CD4-positive, alpha-beta T cell treated with Interleukin-6 at 100 ng/mL for 8 hours (primary cell): ENCODE data around the gene G6PD.
"Not testable (repeated sequence)": the region's sequence is repeated elsewhere in the genome, so short reads cannot be mapped to it uniquely, and the experiment has no call there.

Experiments used
- DNase-seq: peaks from one replicate; pipeline ENCODE4 v3.0.0-alpha.2; 2020; ENCODE audit warnings: mixed read lengths, low spot score

Gene G6PD

DNA sequence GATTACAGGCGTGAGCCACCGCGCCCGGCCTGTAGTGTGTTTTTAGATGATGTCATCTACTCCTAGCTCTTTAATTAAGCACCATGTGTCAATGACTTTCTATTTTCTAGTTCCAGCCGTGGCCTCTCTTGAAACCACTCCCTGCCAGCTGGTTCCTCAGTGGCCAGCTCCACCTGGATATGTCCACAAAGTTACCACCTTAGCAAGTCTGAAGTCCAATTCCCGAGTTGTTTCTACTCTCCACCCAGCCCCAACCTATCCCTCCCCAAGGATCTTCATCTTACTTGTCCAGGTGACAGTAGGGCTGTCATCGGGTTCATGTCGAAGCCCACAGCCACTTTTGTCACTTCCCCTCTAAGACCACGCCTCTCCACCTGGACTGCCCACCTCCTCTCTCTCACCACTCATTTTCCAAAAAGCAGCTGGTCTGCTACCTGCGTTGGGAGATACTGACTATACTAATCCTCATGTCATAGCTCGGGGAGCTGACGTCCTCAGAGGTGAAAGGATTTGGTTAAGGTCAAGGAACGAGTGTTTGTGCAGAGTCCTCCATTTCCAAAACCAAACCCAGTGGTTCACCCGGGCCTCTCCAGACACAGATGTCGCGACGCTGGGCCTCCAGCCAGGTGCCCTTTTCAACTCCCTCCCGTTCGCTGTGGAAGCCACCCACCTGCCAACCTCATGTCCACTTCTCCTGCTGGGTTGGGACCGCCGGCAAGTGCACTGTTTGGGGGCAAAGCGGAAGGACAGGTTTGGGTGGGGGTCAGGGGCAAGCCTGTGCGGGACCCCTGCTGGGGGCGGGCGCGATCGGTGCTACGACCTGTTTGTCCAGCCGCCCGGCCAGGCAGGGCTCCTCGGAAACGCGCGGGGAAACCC, 31.3 kb downstream of the G6PD start:
- no peak for DNase-seq

DNA sequence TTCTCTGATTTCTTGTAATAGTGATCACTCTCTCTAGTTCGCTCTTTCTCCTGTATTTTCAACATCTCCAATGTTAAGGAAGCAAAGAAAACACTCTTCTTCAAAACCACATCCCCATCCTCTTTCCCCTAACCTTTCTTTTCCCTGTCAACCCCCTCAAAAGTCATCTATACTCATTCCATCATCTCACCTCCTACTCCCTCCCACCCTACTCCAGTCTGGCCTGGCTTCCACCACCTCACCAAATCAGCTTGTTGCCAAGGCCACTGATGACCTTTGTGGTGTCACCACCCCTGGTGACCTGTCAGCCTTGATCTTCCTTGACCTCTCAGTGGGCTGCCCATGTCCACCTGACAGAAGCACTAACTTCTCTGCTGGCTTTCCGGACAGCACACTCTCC, 32.9 kb downstream of the G6PD start:
- DNase-seq = no peak

DNA sequence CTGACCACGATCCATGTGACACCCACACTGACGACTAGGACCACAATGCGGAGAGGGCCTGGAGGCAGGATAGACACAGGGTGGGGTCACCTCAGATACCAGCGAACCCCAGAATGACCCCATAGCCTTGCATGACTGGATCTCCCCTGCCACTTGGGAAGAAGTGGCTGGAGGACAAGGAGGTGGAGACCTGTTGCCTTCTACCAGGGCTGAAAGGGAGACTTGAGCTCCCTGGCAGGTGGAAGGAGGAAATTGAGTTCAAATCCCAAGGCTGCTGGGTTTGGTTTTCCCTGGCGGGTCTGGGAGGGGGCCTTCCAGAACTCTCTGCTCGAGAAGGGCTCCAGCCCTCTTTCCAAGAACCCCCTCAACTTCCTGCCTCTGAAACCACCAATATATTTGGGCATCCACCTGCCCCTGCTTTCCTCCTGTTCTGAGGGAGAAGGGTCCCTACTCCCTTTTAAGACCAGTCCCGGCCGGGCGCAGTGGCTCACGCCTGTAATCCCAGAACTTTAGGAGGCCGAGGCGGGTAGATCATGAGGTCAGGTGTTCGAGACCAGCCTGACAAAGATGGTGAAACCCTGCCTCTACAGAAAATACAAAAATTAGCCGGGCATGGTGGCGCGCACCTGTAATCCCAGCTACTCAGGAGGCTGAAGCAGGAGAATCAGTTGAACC, 33.6 kb downstream of the G6PD start:
- no peak for DNase-seq

GRCh38 chrX:154511761-154512160, 34.9 kb downstream of the G6PD start:
- DNase-seq = no peak

DNA sequence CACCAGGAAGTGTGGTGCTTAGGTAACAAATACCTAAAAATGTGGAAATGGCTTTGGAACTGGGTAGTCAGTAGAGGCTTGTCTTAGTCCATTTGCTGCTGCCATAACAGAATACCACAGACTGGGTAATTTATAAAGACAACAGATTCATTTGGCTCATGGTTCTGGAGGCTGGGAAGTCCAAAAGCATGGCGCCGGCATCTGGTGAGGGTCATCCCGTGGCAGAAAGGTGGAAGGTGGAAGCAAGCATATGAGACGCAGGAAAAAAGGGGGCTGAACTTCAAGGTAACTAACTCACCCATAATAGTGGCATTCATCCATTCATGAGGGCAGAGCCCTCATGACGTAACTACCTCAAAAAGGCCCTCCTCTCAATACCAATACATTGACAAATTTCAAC, 37.2 kb downstream of the G6PD start:
- DNase-seq = no peak

- DNase-seq = no peak
Measured at GRCh38 chrX:154508384-154508745, 38.3 kb downstream of the G6PD start.

GRCh38 chrX:154507673-154508383, 38.8 kb downstream of the G6PD start:
- DNase-seq = no peak

DNA sequence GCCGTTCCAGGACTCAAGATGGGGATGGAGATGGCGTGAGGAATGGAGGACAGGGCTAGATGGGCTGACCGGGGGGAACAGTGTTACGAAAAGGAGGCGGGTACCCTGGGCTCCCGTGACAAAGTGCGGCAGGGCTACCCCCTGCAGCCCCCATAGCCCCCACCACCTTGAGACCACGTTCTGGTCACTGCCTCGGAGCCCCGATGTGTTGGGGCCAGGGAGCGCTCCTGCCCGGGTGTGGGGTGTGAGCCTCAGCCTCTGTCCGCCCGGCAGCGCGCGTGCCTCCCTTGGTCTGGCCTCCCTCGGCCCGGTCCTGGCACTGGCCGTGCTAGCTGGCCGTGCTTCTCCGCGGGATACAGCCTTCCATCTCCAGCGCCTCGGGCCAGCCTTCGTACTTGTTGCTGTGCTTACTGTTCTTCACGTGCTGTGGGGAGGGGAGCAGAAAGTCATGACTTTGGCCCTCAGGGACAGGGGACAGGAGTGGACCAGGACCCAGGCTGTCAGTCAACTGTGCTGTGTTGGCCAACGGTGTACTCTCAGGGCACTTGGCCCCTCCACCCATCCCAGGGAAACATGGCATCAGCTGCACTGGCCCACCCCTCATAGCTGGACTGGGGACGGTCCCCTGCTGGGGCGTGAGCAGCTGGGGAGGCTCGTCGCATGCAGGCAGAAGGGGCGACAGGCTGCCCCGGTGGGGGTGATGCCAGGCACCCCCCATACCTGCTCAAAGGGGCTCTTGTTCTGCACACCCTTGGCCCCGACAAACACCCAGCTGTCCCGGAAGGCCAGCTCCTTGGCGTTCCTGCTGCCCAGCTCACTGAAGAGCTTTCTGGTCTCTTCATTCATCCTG, 39.9 kb downstream of the G6PD start:
- no peak for DNase-seq

- DNase-seq = no peak
Measured at GRCh38 chrX:154505734-154506133, 40.9 kb downstream of the G6PD start.

GRCh38 chrX:154502989-154503388, 43.7 kb downstream of the G6PD start:
- DNase-seq = no peak

DNA sequence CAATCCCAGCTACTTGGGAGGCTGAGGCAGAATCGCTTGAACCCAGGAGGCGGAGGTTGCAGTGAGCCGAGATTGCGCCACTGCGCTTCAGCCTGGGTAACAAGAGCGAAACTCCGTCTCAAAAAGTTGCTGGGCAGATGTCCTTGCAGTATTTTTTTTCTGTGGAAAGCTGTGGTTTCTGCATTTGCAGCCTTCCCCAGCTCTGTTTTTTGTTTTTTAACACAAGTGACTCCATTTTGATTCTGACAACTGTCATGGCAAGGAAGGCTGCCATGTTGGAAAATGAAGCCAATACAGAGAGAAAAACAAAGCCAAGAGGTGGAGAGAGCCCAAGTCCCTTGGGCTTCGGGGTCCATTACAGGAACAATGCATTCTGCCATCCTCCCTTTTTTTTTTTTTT, 44.5 kb downstream of the G6PD start:
- no peak for DNase-seq

GRCh38 chrX:154501423-154501822, 45.2 kb downstream of the G6PD start:
- DNase-seq = not testable (repeated sequence)

DNA sequence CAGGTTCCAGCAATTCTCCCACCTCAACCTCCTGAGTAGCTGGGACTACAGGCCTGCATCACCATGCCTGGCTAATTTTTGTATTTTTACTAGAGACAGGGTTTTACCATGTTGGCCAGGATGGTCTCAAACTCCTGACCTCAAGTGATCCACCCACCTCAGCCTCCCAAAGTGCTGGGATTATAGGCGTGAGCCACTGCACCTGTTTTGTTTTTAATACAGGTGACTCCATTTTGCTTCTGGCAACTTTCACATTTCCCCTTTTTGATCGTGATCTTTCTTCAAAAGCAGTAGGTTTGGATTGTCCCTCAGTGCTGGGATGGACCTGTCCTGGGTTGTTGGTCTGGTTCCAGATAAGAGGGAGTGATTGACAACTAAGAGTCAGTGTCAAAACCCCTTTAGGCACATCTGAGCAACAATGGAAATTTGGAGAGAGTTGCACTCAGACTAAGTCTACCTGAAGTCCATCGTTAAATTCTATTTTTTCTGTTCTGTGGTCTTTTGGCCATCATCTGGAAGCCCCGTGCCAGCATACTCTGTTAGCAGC, 50.0 kb downstream of the G6PD start:
- not testable (repeated sequence) for DNase-seq

DNA sequence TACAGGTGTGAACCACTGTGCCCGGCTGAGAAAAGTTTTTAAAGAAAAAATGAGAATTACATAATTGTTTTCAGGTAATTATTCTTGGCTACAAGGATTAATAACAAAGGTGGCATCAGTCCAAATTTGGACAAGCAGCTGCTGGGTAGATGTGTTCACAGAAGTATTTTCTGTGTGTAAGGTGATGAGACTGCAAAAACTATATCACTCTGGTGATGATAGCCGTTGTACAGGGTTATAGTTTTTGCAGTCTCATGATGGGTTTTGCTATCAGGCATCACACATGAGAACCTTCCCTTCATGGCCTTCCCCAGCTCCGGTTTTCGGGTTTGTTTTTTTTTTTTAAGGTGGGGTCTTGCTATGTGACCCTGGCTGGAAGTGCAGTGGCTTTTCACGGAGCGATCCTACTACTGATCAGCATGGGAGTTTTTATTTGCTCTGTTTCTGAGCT, 51.1 kb downstream of the G6PD start:
- no peak for DNase-seq

DNA sequence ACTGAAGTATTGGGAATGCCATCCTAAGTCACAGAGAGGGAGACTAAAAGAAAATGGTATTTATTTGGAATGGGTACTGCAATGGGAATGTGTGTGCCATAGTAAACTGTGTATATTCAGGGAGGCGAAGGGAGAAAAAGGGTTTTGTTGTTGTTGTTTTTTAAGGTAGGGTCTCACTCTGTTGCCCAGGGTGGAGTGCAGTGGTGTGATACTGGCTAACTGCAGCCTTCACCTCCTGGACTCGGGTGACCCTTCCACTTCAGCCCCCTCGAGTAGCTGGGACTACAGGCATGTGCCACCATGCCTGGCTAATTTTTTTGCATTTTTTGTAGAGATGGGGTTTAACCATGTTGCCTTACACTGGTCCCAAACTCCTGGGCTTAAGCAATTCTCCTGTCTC, 51.9 kb downstream of the G6PD start:
- DNase-seq = no peak

DNA sequence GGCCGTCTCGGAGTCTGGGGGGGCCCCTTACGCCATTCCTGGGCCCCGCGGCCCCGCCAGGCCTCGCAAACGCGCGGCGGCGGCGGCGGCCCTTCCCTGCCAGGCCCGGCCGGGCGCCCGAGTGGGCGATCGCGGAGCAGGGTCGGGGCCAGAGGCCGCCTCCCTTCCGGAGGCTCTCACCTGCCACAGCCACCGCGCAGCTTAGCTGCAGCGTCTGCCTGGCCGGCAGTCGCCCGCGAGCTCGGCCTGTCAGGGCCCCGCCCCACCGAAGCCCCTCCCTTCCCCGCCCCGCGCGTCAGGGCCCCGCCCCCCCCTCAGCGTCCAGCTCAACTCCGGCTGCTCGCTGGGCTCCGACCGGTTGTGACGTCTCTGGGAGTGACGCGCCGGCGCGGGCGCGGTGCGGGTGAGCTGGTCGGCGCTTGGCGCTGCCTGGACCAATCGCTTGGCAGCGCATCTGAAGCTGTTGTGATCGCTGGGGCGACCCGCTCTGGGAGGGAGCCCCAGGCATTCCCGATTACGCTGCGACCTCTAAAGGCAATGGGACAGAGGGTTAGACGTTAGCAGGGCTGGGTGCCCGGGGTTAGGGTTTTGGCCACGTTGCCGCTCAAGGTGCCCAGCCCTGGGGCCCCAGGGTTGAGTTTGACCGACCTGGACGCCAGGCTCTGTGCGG, 56.1 kb downstream of the G6PD start, which contains the start of gene SLC10A3:
TSS of gene SLC10A3 (minus strand) at position 216 of the 670 bp plus-strand sequence. CDS start 1,689 bp downstream, outside the sequence.
- peak; percentile 92 for DNase-seq

DNA sequence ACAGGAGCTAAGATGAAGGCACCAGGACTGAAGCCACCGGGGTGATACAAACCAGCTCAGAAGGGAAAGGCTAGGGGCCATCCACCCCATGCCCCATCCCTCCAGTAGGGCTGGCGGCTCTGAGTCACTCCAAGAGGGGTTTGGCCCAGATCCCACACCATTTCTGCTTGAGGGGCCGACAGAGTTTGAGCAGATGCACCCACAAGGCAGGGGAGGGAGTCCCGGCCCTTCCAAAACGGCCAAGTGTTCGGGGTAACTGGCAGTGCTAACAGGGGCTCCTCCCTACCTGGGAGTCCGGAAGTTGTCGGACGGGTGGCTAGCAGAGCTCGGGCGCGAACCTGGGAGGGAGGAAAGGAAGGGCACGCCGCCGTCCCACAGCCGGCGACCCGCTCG, 56.6 kb downstream of the G6PD start:
- DNase-seq = peak; percentile 23

GRCh38 chrX:154489182-154489581, 57.5 kb downstream of the G6PD start:
- no peak for DNase-seq

- DNase-seq = no peak
Measured at GRCh38 chrX:154488336-154489075, 58.1 kb downstream of the G6PD start.
